ENCODE measurements around the gene GLTP.
A peak's percentile ranks its signal among the peaks of the same experiment; 100 is the strongest.

Gene GLTP

DNA sequence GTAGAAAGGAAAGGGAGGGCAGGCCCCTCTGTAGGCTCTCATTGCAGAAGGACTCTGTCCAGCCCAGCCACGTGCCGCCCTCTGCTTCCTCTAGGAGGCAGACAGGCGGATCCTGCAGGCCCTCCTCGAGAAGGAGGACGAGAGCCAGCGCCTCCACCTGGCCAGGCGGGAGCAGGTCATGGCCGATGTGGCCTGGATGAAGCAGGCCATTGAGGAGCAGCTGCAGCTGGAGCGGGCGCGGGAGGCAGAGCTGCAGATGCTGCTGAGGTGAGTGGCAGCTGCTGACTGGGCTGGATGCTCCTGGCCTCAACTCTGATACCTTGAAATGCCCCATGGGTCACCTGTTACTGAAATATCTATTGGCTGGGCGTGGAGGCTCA is 30.6 kb upstream of the GLTP start:
- H3K4me3 ChIP-seq (ENCODE audit: low read length) = no peak overlapping the region
- TF ChIP-seq CTCF (IDR thresholded peaks at IDR 0.05; ENCODE audit: low read depth, low read length, poor library complexity, severe bottlenecking) (peak; percentile 52), EZH2phosphoT487 (IDR thresholded peaks at IDR 0.05; ENCODE audit: borderline replicate concordance, low read length) (no peak)
- H3K36me3 ChIP-seq (ENCODE audit: control insufficient read depth, low read length) = peaks cover 86% of the 10 kb centered on the region
- H3K27me3 ChIP-seq (ENCODE audit: control insufficient read depth, low read length) = no peaks in the 10 kb centered on the region
- no peak overlapping the region for H3K27ac ChIP-seq (ENCODE audit: low read depth, low read length)
- no peaks in the 10 kb centered on the region for H3F3A ChIP-seq (ENCODE audit: control insufficient read depth, insufficient read depth)
- no peaks in the 10 kb centered on the region for H3K79me2 ChIP-seq (ENCODE audit: control insufficient read depth, low read length)
- no peaks in the 10 kb centered on the region for H3K4me1 ChIP-seq (ENCODE audit: control insufficient read depth, low read length)
- no peaks in the 10 kb centered on the region for H3K9me3 ChIP-seq (ENCODE audit: control insufficient read depth, insufficient read depth, low read length)
- H3K9me2 ChIP-seq (replicated peaks; ENCODE audit: control insufficient read depth, low read length) = no peaks in the 10 kb centered on the region
- H3K4me2 ChIP-seq (ENCODE audit: low read length) = no peak overlapping the region
- H4K20me1 ChIP-seq (ENCODE audit: control insufficient read depth, insufficient read depth, low read depth, low read length) = no peaks in the 10 kb centered on the region

DNA sequence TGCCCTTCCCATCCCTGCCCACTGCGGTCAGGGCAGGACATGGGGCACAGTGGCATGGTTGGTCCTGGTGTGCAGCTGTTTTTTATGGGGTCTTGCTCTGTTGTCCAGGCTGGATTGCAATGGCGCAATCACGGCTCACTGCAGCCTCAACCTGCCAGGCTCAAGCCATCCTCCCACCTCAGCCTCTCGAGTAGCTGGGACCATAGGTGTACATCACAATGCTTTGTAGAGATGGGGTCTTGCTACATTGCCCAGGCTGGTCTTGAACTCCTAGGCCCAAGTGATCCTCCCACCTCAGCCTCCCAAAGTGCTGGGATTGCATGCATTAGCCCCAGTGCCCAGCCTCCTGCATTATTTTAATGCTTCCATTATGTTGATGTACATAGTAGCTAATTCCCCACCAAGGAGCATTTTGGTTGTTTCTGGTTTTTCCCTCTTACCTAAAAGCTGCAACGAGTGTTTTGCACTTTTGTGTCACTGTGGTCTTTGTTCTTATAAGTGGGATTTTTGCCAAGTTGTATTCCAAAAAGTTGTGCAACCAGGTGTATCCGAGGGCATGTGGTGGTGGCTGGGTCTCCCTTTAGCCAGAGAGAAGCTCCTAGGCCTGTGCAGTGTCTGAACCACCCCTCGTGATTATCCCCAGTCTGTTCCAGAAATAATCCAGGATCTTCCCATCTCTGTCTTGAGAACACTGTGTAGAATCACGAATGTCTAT is 30.1 kb upstream of the GLTP start:
- no peaks in the 10 kb centered on the region for H3K27me3 ChIP-seq (ENCODE audit: control insufficient read depth, low read length)
- H3K9me2 ChIP-seq (replicated peaks; ENCODE audit: control insufficient read depth, low read length) = no peaks in the 10 kb centered on the region
- H3K4me3 ChIP-seq (ENCODE audit: low read length) = no peak overlapping the region
- no peaks in the 10 kb centered on the region for H3K9me3 ChIP-seq (ENCODE audit: control insufficient read depth, insufficient read depth, low read length)
- peaks cover 86% of the 10 kb centered on the region for H3K36me3 ChIP-seq (ENCODE audit: control insufficient read depth, low read length)
- no peaks in the 10 kb centered on the region for H3F3A ChIP-seq (ENCODE audit: control insufficient read depth, insufficient read depth)
- H3K27ac ChIP-seq (ENCODE audit: low read depth, low read length) = no peak overlapping the region
- TF ChIP-seq EZH2phosphoT487 (IDR thresholded peaks at IDR 0.05; ENCODE audit: borderline replicate concordance, low read length) = no peak
- TF ChIP-seq CTCF (IDR thresholded peaks at IDR 0.05; ENCODE audit: low read depth, low read length, poor library complexity, severe bottlenecking) = no peak
- no peaks in the 10 kb centered on the region for H4K20me1 ChIP-seq (ENCODE audit: control insufficient read depth, insufficient read depth, low read depth, low read length)
- no peaks in the 10 kb centered on the region for H3K79me2 ChIP-seq (ENCODE audit: control insufficient read depth, low read length)
- no peaks in the 10 kb centered on the region for H3K4me1 ChIP-seq (ENCODE audit: control insufficient read depth, low read length)
- H3K4me2 ChIP-seq (ENCODE audit: low read length) = no peak overlapping the region

GRCh38 chr12:109905301-109905700 is 25.0 kb upstream of the GLTP start:
- no peak for TF ChIP-seq CTCF (IDR thresholded peaks at IDR 0.05; ENCODE audit: low read depth, low read length, poor library complexity, severe bottlenecking)
- no peak for TF ChIP-seq EZH2phosphoT487 (IDR thresholded peaks at IDR 0.05; ENCODE audit: borderline replicate concordance, low read length)
- peaks cover 13% of the 10 kb centered on the region for H3K4me1 ChIP-seq (ENCODE audit: control insufficient read depth, low read length)
- H3K4me3 ChIP-seq (ENCODE audit: low read length) = no peak overlapping the region
- H3K9me2 ChIP-seq (replicated peaks; ENCODE audit: control insufficient read depth, low read length) = no peaks in the 10 kb centered on the region
- H3F3A ChIP-seq (ENCODE audit: control insufficient read depth, insufficient read depth) = no peaks in the 10 kb centered on the region
- H4K20me1 ChIP-seq (ENCODE audit: control insufficient read depth, insufficient read depth, low read depth, low read length) = no peaks in the 10 kb centered on the region
- H3K27ac ChIP-seq (ENCODE audit: low read depth, low read length) = no peak overlapping the region
- no peaks in the 10 kb centered on the region for H3K27me3 ChIP-seq (ENCODE audit: control insufficient read depth, low read length)
- H3K79me2 ChIP-seq (ENCODE audit: control insufficient read depth, low read length) = peaks cover 25% of the 10 kb centered on the region
- H3K9me3 ChIP-seq (ENCODE audit: control insufficient read depth, insufficient read depth, low read length) = no peaks in the 10 kb centered on the region
- peaks cover 84% of the 10 kb centered on the region for H3K36me3 ChIP-seq (ENCODE audit: control insufficient read depth, low read length)
- H3K4me2 ChIP-seq (ENCODE audit: low read length) = no peak overlapping the region
